Lower leg skin (tissue), 4 donors: Measurements from ENCODE around the gene TRAF7. TPM values are rescaled to one million over a fixed set of nuclear protein-coding genes. Genes with fewer than 3 reads are reported as not detected.

Source experiments
- DNase-seq, 2 donors: peaks; one replicate each; pipeline ENCODE4 v3.0.0-alpha.2; 2019; ENCODE audit warnings: low spot score in 2 of 2
- H3K4me3 ChIP-seq: fragments of 200-600 bp; sonication (generic); 2 replicates; pipeline ENCODE4 v1.5.1; 2017; ENCODE audit warnings: mild to moderate bottlenecking, low read depth; ENCODE audit not compliant: poor library complexity, severe bottlenecking
- POLR2A ChIP-seq, 2 donors: fragments of 450-650 bp; IDR thresholded peaks; one replicate each; pipeline ENCODE4 v1.6.1; 2016 to 2017; ENCODE audit warnings: antibody characterized with exemption in 2 of 2, mild to moderate bottlenecking in 1 of 2, moderate library complexity in 1 of 2
- WGBS, 2 donors: methylation state at CpG; one replicate each; pipeline ENCODE4 v1.1.5; 2018; 5-methylcytosine and 5-hydroxymethylcytosine counted together
- intact Hi-C: fragments of 100-400 bp; cut with DNase I; formaldehyde crosslinking; loops from one replicate; pipeline ENCODE4 v1.15.0; 2023; ENCODE audit warnings: low total_unique reads
- total RNA-seq, 4 donors: library from RNA; depleted of rRNA; stranded (reverse); fragments of >200 nt; gene quantifications; one replicate each; pipeline ENCODE4 v1.1.0, GENCODE V29; 2016
- TF ChIP-seq, protein P1 (sequence below), 3 donors: fragments of 450-650 bp; IDR thresholded peaks; one replicate each; pipeline ENCODE4 v1.5.1; 2016; ENCODE audit warnings: antibody characterized with exemption in 3 of 3, mild to moderate bottlenecking in 3 of 3, moderate library complexity in 2 of 3

TRAF7 gene
- total RNA-seq, 4 donors from 2014 or later = 60.8 to 74.8 (median 68.9) TPM

DNA sequence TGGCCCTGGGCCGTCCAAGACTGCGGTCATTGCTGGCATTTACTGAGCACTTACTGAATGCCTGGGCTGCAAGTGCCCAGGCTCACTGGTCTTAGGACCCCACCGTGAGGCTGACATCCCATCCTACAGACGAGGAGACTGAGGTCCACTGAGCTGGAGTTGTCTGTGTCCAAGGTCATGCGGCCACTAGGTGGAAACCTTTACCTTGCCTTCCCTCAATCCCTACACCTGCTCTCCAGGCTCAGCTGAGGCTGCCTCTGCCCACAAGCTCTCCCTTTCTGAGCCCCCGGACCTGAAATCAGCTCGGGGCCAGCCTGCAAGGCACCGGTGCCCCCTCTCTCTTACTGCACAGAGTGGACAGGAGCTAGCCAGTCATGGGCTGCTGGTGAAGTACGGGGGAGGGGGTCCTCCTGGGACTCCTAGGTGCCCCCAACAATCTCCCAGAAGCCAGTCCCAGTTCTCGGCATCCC is 39.3 kb downstream of the TRAF7 start:
- intact Hi-C loops = no loop called here
- no peak for DNase-seq
- H3K4me3 ChIP-seq = no peak overlapping the region
- TF ChIP-seq, protein P1, sequence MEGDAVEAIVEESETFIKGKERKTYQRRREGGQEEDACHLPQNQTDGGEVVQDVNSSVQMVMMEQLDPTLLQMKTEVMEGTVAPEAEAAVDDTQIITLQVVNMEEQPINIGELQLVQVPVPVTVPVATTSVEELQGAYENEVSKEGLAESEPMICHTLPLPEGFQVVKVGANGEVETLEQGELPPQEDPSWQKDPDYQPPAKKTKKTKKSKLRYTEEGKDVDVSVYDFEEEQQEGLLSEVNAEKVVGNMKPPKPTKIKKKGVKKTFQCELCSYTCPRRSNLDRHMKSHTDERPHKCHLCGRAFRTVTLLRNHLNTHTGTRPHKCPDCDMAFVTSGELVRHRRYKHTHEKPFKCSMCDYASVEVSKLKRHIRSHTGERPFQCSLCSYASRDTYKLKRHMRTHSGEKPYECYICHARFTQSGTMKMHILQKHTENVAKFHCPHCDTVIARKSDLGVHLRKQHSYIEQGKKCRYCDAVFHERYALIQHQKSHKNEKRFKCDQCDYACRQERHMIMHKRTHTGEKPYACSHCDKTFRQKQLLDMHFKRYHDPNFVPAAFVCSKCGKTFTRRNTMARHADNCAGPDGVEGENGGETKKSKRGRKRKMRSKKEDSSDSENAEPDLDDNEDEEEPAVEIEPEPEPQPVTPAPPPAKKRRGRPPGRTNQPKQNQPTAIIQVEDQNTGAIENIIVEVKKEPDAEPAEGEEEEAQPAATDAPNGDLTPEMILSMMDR (IDR thresholded peaks at IDR 0.05) = no peak
- TF ChIP-seq POLR2A (IDR thresholded peaks at IDR 0.05) = no peak
- WGBS, 2 donors = 14 to 20% methylated on average over 7 to 10 of the region's 10 CpGs

GRCh38 chr16:2195322-2196161 is 40.0 kb downstream of the TRAF7 start:
- intact Hi-C loops = no loop called here
- no peak overlapping the region for H3K4me3 ChIP-seq
- TF ChIP-seq POLR2A (IDR thresholded peaks at IDR 0.05) = no peak
- TF ChIP-seq, protein P1 (IDR thresholded peaks at IDR 0.05) = no peak
- DNase-seq = no peak
- 0 to 3% methylated on average over 1 to 15 of the region's 49 CpGs for WGBS, 2 donors

DNA sequence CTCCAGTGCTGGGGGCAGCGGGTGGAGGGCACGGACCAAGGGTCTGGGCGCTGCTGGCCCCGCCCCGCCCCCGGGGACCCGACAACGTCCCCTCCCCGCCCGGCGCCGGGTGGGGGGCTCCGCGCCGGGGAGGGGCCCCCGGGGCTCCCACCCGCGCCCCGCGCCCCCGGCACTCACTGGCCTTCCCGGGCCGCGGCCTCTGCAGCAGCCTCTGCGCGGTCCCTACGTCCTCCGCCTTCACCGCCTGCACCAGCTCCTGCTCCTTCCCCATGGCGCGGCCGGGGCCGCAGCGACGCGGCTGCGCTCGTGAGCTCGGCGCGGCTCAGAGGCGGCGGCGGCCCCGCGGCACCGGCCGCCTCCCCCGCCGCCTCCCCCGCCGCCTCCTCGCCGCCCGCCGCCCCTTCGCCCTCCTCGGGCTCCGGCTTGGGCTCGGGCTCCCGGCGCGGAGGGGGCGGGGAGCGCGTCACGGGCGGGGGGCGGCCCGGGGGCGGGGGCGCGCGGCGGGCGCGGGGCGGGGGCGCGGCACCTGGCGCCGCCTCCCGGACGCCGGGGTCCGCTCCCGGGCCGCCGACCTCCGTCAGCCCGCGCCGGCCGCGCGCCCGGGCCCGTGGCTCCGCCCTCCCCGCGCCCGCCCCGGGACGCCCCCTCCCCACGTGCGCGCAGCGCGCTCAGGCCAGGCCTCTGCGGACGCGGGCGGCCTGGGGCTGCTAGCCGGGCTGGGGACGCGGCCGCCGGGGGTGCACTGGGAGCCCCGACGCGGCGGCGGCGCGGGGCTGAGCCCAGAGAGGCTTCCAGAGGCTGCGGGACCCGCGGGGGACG is 40.8 kb downstream of the TRAF7 start, which contains the start of gene CASKIN1:
Gene CASKIN1 (minus strand): TSS at position 444 of the 819 bp plus-strand sequence. CDS start 173 bp downstream, at position 271.
- TF ChIP-seq, protein P1 (IDR thresholded peaks at IDR 0.05) = no peak
- no peak for TF ChIP-seq POLR2A (IDR thresholded peaks at IDR 0.05)
- no peak for DNase-seq
- intact Hi-C loops = no loop called here
- 0% methylated on average over 7 of the region's 129 CpGs; no CpG with 5 or more reads in 1 of the 2 donors for WGBS, 2 donors
- H3K4me3 ChIP-seq = no peak within 1 kb of the TSS

DNA sequence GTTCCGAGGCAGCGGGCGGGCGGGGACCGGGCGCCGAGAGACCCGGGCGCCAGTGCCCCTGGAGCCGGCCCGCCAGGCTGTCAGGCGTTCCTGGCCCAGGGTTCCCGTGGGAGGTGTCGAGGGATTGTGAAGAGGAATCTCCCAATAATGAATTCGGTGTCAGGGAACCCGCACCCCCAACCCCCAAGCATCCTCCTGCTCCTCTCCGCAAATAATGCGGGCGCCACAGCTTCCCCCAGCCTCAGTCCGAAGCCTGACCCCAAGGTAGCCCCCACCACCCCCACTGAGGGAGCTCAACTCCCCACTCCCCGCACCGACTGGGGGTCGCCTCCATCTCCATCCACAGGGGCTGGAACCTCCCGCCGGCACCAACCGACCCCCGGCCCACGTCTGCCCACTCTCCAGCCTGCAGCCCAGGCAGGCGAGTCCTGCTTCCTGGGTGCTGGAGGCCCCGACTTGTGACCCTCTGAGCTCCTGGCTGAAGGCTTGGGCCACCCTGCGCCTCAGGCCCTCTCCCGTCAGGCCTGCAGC is 41.5 kb downstream of the TRAF7 start:
- no peak overlapping the region for H3K4me3 ChIP-seq
- intact Hi-C loops = no loop called here
- DNase-seq = no peak
- WGBS, 2 donors = 32 to 54% methylated on average over 17 to 28 of the region's 32 CpGs
- TF ChIP-seq, protein P1 (IDR thresholded peaks at IDR 0.05) = no peak
- no peak for TF ChIP-seq POLR2A (IDR thresholded peaks at IDR 0.05)

GRCh38 chr16:2197765-2198164 is 42.2 kb downstream of the TRAF7 start:
- WGBS, 2 donors = 78 to 94% methylated on average over 6 of the region's 6 CpGs
- TF ChIP-seq POLR2A (IDR thresholded peaks at IDR 0.05) = no peak
- TF ChIP-seq, protein P1 (IDR thresholded peaks at IDR 0.05) = no peak
- no peak for DNase-seq
- no peak overlapping the region for H3K4me3 ChIP-seq
- intact Hi-C loops = no loop called here
